BE2C (cell line): ENCODE results near the gene KIF1B.

Experiments used
- DNase-seq: peaks from one replicate; pipeline ENCODE4 v3.0.0-alpha.2; 2020
- H3K27me3 ChIP-seq: fragments of 250-450 bp; sonication (Bioruptor Pico); 2 replicates; pipeline ENCODE4 v1.5.1; 2020; ENCODE audit warnings: mild to moderate bottlenecking
- H3K36me3 ChIP-seq: fragments of 250-450 bp; sonication (Bioruptor Pico); 2 replicates; pipeline ENCODE4 v1.5.1; 2020; ENCODE audit warnings: mild to moderate bottlenecking
- H3K4me1 ChIP-seq: fragments of 250-450 bp; sonication (Bioruptor Pico); 2 replicates; pipeline ENCODE4 v1.5.1; 2020
- H3K4me3 ChIP-seq: 2 replicates; pipeline ENCODE4 v1.5.1; 2011; ENCODE audit warnings: low read depth, low read length
- H3K9me3 ChIP-seq: fragments of 250-450 bp; sonication (Bioruptor Pico); 2 replicates; pipeline ENCODE4 v1.5.1; 2020
- CTCF ChIP-seq: IDR thresholded peaks from 2 replicates; pipeline ENCODE4 v1.5.1; 2012; ENCODE audit warnings: mild to moderate bottlenecking, low read depth, low read length

The KIF1B gene

GRCh38 chr1:10211805-10212410 is 1.5 kb downstream of the KIF1B start:
- Histone ChIP-seq H3K36me3 (no peaks in the 10 kb centered on the region), H3K4me3 (peak overlapping the region; percentile 76), H3K4me1 (no peaks in the 10 kb centered on the region), H3K27me3 (no peaks in the 10 kb centered on the region), H3K9me3 (no peaks in the 10 kb centered on the region)
- DNase-seq, result peak; percentile 8
- no peak for TF ChIP-seq CTCF

- H3K27me3 ChIP-seq, result no peaks in the 10 kb centered on the region
- H3K4me1 ChIP-seq, result no peaks in the 10 kb centered on the region
- no peak for TF ChIP-seq CTCF
- H3K36me3 ChIP-seq, result no peaks in the 10 kb centered on the region
- H3K9me3 ChIP-seq, result no peaks in the 10 kb centered on the region
- DNase-seq, result no peak
- peak overlapping the region; percentile 76 for H3K4me3 ChIP-seq
Measured at GRCh38 chr1:10212476-10212875, 2.1 kb downstream of the KIF1B start.

GRCh38 chr1:10213186-10213705 is 2.9 kb downstream of the KIF1B start:
- Histone ChIP-seq H3K4me1 (no peaks in the 10 kb centered on the region), H3K9me3 (no peaks in the 10 kb centered on the region), H3K4me3 (no peak overlapping the region)

GRCh38 chr1:10216090-10216749 is 5.8 kb downstream of the KIF1B start:
- no peak for TF ChIP-seq CTCF
- no peak overlapping the region for H3K4me3 ChIP-seq
- no peaks in the 10 kb centered on the region for H3K27me3 ChIP-seq

More at GRCh38 chr1:10213186-10213705, 2.9 kb downstream of the KIF1B start:
- H3K27me3 ChIP-seq, result no peaks in the 10 kb centered on the region
- DNase-seq, result no peak
- TF ChIP-seq CTCF, result no peak
- no peaks in the 10 kb centered on the region for H3K36me3 ChIP-seq

GRCh38 chr1:10217748-10218441 is 7.5 kb downstream of the KIF1B start:
- no peak overlapping the region for H3K4me3 ChIP-seq
- no peaks in the 10 kb centered on the region for H3K4me1 ChIP-seq
- DNase-seq, result no peak
- no peaks in the 10 kb centered on the region for H3K36me3 ChIP-seq
- TF ChIP-seq CTCF, result no peak
- no peaks in the 10 kb centered on the region for H3K9me3 ChIP-seq
- no peaks in the 10 kb centered on the region for H3K27me3 ChIP-seq

More at GRCh38 chr1:10216090-10216749, 5.8 kb downstream of the KIF1B start:
- Histone ChIP-seq H3K9me3 (no peaks in the 10 kb centered on the region), H3K4me1 (no peaks in the 10 kb centered on the region), H3K36me3 (no peaks in the 10 kb centered on the region)
- DNase-seq, result no peak
